Esophagus squamous epithelium (tissue), 5 donors: ENCODE data around the gene TRAPPC1. TPM values are rescaled to one million over a fixed set of nuclear protein-coding genes. Genes with fewer than 3 reads are reported as not detected.

Experiments
- DNase-seq: peaks from one replicate; lab custom pipeline; 2025; lab: John Stamatoyannopoulos, UW
- H3K27ac ChIP-seq, 4 donors: fragments of 200-600 bp; sonication (generic); one replicate each; pipeline ENCODE4 v1.5.1; 2016 to 2019; ENCODE audit warnings: mild to moderate bottlenecking in 1 of 4
- H3K27me3 ChIP-seq, 4 donors: fragments of 200-600 bp; sonication (generic); 1 replicate in 3 of 4; 2 replicates in 1 of 4; pipeline versions ENCODE4 v1.5.1 to v1.6.0; 2017 to 2021; ENCODE audit warnings: antibody characterized with exemption in 1 of 4
- H3K36me3 ChIP-seq, 3 donors: fragments of 200-600 bp; sonication (generic); one replicate each; pipeline ENCODE4 v1.5.1; 2016 to 2019
- H3K4me1 ChIP-seq, 3 donors: fragments of 200-600 bp; sonication (generic); one replicate each; pipeline ENCODE4 v1.5.1; 2017 to 2019
- H3K4me3 ChIP-seq, 4 donors: fragments of 200-600 bp; sonication (generic); 1 replicate in 3 of 4; 2 replicates in 1 of 4; pipeline ENCODE4 v1.5.1; 2016 to 2019; ENCODE audit warnings: mild to moderate bottlenecking in 2 of 4, moderate library complexity in 1 of 4
- H3K9me3 ChIP-seq, 3 donors: fragments of 200-600 bp; sonication (generic); one replicate each; pipeline ENCODE4 v1.5.1; 2016 to 2019
- POLR2A ChIP-seq, 4 donors: fragments of 450-650 bp; IDR thresholded peaks; one replicate each; pipeline ENCODE4 v1.6.1; 2017; ENCODE audit warnings: antibody characterized with exemption in 4 of 4, mild to moderate bottlenecking in 4 of 4, moderate library complexity in 3 of 4
- WGBS, 2 donors: methylation state at CpG; one replicate each; pipeline ENCODE4 v1.1.5; 2018; 5-methylcytosine and 5-hydroxymethylcytosine counted together
- intact Hi-C: fragments of 100-400 bp; cut with DNase I; formaldehyde crosslinking; loops from one replicate; pipeline ENCODE4 v1.15.0; 2022
- total RNA-seq, 4 donors: library from RNA; depleted of rRNA; stranded (reverse); fragments of >200 nt; gene quantifications; one replicate each; pipeline ENCODE4 v1.1.0, GENCODE V29; 2016
- TF ChIP-seq, protein P1 (sequence below), 6 experiments: fragments of 450-650 bp in 4 of 6; fragments of 200-600 bp in 2 of 6; sonication (generic) in 2 of 6; IDR thresholded peaks; one replicate each; pipeline ENCODE4 v1.5.1; 2016 to 2019; ENCODE audit warnings: antibody characterized with exemption in 6 of 6, mild to moderate bottlenecking in 4 of 6, moderate library complexity in 4 of 6
- donor health status: DM: yes; HTN: yes; CAD: no.

Gene TRAPPC1
- total RNA-seq, 4 donors from 2014 or later: 31.3 to 71.1 (median 40.3) TPM

DNA sequence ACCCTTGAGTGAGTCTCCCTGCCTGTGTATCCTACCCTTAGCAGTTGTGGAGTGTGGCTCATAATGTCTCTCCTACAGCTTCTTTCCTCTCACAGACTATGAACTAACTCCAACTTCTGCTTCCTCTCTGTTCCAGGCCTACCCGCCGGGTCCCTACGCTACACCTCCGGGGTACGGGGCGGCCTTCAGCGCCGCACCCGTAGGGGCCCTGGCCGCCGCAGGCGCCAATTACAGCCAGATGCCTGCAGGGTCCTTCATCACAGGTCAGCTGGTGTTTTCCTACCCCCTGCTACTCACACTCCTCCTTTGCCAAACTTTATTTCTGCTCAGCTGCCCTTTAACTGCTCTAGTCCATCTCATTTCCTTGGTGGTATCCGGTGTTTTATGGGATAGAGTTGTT, 21.0 kb downstream of the TRAPPC1 start:
- no peak for TF ChIP-seq POLR2A (IDR thresholded peaks at IDR 0.05)
- TF ChIP-seq, protein P1, sequence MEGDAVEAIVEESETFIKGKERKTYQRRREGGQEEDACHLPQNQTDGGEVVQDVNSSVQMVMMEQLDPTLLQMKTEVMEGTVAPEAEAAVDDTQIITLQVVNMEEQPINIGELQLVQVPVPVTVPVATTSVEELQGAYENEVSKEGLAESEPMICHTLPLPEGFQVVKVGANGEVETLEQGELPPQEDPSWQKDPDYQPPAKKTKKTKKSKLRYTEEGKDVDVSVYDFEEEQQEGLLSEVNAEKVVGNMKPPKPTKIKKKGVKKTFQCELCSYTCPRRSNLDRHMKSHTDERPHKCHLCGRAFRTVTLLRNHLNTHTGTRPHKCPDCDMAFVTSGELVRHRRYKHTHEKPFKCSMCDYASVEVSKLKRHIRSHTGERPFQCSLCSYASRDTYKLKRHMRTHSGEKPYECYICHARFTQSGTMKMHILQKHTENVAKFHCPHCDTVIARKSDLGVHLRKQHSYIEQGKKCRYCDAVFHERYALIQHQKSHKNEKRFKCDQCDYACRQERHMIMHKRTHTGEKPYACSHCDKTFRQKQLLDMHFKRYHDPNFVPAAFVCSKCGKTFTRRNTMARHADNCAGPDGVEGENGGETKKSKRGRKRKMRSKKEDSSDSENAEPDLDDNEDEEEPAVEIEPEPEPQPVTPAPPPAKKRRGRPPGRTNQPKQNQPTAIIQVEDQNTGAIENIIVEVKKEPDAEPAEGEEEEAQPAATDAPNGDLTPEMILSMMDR (IDR thresholded peaks at IDR 0.05): no peak
- 82 to 85% methylated on average over 13 of the region's 13 CpGs for WGBS, 2 donors
- DNase-seq: no peak
- Histone ChIP-seq H3K9me3 (no peaks in the 10 kb centered on the region), H3K27ac (no peak overlapping the region), H3K27me3 (no peaks in the 10 kb centered on the region), H3K4me1 (peaks cover 11 to 28% (median 15%) of the 10 kb centered on the region in 3 donors), H3K36me3 (peaks cover 29 to 67% (median 54%) of the 10 kb centered on the region in 3 donors), H3K4me3 (no peak overlapping the region)
- intact Hi-C loops: loop anchor here (5.0 kb wide), 1 partner anchor 77 kb away; no protein-coding TSS in a partner anchor

DNA sequence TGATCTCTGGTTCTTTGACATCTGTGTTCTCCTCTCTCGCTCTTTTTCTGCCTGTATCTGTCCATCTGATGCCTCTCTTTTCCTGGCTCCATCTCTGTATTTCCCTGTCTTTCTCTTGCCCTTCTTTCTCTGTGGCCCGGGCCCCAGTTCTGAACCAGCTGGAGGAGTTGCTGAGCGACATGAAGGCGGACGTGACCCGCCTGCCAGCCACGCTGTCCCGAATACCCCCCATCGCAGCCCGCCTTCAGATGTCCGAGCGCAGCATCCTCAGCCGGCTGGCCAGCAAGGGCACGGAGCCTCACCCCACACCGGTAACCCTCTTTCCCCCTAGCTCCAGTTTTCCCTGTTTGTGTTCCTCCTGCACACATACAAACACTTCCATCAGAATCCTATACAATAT, 21.5 kb downstream of the TRAPPC1 start:
- Histone ChIP-seq H3K9me3 (no peaks in the 10 kb centered on the region), H3K27ac (no peak overlapping the region), H3K4me3 (no peak overlapping the region), H3K27me3 (no peaks in the 10 kb centered on the region), H3K4me1 (peaks cover 10 to 25% (median 14%) of the 10 kb centered on the region in 3 donors), H3K36me3 (peaks cover 29 to 71% (median 54%) of the 10 kb centered on the region in 3 donors)
- intact Hi-C loops: loop anchor here (5.0 kb wide), 1 partner anchor 77 kb away; no protein-coding TSS in a partner anchor
- TF ChIP-seq POLR2A (IDR thresholded peaks at IDR 0.05): no peak
- TF ChIP-seq, protein P1 (IDR thresholded peaks at IDR 0.05): no peak
- no peak for DNase-seq
- WGBS, 2 donors: 92 to 96% methylated on average over 14 to 15 of the region's 15 CpGs

DNA sequence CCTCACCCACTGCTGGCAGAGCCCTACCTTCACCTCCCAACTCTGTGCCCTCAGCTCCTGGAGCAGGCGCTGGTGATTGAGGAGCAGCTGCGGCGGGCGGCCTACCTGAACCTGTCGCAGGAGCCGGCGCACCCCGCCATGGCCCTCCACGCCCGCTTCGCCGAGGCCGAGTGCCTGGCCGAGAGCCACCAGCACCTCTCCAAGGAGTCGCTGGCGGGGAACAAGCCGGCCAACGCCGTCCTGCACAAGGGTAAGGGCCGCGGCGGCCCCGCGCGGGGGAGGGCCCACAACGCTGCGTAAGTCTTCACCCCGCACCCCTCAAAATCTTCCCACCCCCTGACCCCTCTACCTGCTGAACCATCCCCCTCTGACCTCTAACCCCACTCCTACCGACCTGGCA, 22.7 kb downstream of the TRAPPC1 start:
- Histone ChIP-seq H3K9me3 (no peaks in the 10 kb centered on the region), H3K4me1 (peaks cover 0 to 13% (median 5%) of the 10 kb centered on the region in 3 donors), H3K27me3 (no peaks in the 10 kb centered on the region), H3K27ac (no peak overlapping the region), H3K4me3 (no peak overlapping the region), H3K36me3 (peaks cover 34 to 83% (median 61%) of the 10 kb centered on the region in 3 donors)
- TF ChIP-seq, protein P1 (IDR thresholded peaks at IDR 0.05): no peak
- TF ChIP-seq POLR2A (IDR thresholded peaks at IDR 0.05): no peak
- intact Hi-C loops: loop anchor here (5.0 kb wide), 1 partner anchor 138 kb away; no protein-coding TSS in a partner anchor
- DNase-seq: no peak
- WGBS, 2 donors: 90 to 91% methylated on average over 19 to 21 of the region's 29 CpGs

GRCh38 chr17:7903154-7904103, 28.3 kb downstream of the TRAPPC1 start:
- no peak overlapping the region for H3K4me3 ChIP-seq
- WGBS, 2 donors: 64 to 65% methylated on average over 16 to 20 of the region's 22 CpGs
- H3K4me1 ChIP-seq: no peaks in the 10 kb centered on the region
- H3K27ac ChIP-seq: no peak overlapping the region
- H3K27me3 ChIP-seq: no peaks in the 10 kb centered on the region
- no peak for DNase-seq
- no peaks in the 10 kb centered on the region for H3K9me3 ChIP-seq
- intact Hi-C loops: no loop called here
- H3K36me3 ChIP-seq: peaks cover 47 to 100% (median 68%) of the 10 kb centered on the region in 3 donors
- no peak for TF ChIP-seq POLR2A (IDR thresholded peaks at IDR 0.05)
- TF ChIP-seq, protein P1 (IDR thresholded peaks at IDR 0.05): no peak

- Histone ChIP-seq H3K36me3 (peaks cover 34 to 100% (median 59%) of the 10 kb centered on the region in 3 donors), H3K27ac (no peak overlapping the region), H3K9me3 (no peaks in the 10 kb centered on the region), H3K27me3 (no peaks in the 10 kb centered on the region), H3K4me1 (no peaks in the 10 kb centered on the region), H3K4me3 (no peak overlapping the region)
- DNase-seq: no peak
- TF ChIP-seq, protein P1 (IDR thresholded peaks at IDR 0.05): peak in 5 of 6 experiments; percentile 27 to 65 (median 47)
- TF ChIP-seq POLR2A (IDR thresholded peaks at IDR 0.05): no peak
- WGBS, 2 donors: 38% methylated on average over 6 of the region's 6 CpGs
- intact Hi-C loops: no loop called here
Measured at GRCh38 chr17:7897773-7898172, 34.0 kb downstream of the TRAPPC1 start.
